ENCODE results near the gene CPVL. TPM values are rescaled to one million over a fixed set of nuclear protein-coding genes. Genes with fewer than 3 reads are reported as not detected.

The CPVL gene
- total RNA-seq, 1 experiment from 2014 or later, result 72.3 TPM

DNA sequence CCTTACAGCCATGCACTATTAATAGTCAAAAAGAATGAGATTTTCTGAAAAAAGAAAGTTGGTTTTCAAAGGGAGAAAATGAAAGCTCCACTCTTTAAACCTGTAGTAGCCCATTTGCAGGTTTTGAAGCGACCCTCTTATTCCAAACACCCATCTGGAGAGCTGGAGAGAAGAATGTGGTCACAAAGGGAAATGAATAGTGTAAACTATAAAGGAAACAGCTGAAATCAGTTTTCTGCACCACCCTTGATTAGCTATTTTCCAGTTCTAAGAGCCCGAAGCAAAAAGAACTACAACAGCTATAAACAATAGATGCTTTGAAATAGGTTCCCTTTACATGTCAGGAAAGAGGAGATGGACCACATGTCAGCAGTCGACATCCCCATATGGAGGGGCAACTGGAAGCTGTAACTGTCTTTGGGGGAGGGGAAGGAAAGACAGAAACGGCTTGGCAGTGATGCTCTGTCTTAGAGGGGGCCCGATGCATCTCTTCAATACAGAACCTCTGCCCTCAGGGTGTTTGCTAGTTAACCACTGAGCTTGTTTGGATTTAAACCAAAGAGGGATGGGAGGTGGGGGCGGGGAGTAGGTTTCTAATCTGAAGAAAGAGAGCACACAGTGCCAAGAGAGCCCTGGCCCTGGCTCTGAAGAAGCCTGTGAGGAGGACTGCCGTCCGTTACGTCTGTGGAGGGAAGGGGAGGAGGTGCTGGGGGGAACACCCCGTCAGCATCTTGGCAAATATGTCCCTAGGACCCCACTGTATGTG, 55.3 kb downstream of the CPVL start:
- TF ChIP-seq EZH2 (IDR thresholded peaks at IDR 0.05; ENCODE audit: borderline replicate concordance, low read depth, low read length, poor library complexity, severe bottlenecking), result no peak
- TF ChIP-seq, protein P1, sequence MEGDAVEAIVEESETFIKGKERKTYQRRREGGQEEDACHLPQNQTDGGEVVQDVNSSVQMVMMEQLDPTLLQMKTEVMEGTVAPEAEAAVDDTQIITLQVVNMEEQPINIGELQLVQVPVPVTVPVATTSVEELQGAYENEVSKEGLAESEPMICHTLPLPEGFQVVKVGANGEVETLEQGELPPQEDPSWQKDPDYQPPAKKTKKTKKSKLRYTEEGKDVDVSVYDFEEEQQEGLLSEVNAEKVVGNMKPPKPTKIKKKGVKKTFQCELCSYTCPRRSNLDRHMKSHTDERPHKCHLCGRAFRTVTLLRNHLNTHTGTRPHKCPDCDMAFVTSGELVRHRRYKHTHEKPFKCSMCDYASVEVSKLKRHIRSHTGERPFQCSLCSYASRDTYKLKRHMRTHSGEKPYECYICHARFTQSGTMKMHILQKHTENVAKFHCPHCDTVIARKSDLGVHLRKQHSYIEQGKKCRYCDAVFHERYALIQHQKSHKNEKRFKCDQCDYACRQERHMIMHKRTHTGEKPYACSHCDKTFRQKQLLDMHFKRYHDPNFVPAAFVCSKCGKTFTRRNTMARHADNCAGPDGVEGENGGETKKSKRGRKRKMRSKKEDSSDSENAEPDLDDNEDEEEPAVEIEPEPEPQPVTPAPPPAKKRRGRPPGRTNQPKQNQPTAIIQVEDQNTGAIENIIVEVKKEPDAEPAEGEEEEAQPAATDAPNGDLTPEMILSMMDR (conservative IDR thresholded peaks at IDR 0.05; ENCODE audit: low read depth, low read length), result no peak
- intact Hi-C loops (cut with micrococcal nuclease; ENCODE audit: unreplicated experiment), result no loop called here
- no TSS peak for BruUV-seq (replicated peaks)
- peak overlapping the region; percentile 1 for H3K27ac ChIP-seq (ENCODE audit: low read depth, low read length, poor library complexity, severe bottlenecking)
- ChIA-PET POLR2A (ENCODE audit: low non-redundant PET) (no interaction called here), CTCF (interaction anchor here (0.6 to 0.7 kb wide), 2 partner anchors 14 to 16 kb away, joined by 3 to 7 read pairs; no protein-coding TSS in a partner anchor)
- no peaks in the 10 kb centered on the region for H3K36me3 ChIP-seq (ENCODE audit: insufficient read depth, low read length, poor library complexity, severe bottlenecking)
- H3K9me3 ChIP-seq (ENCODE audit: low read depth, low read length, poor library complexity, severe bottlenecking), result no peaks in the 10 kb centered on the region
- no peak overlapping the region for H3K4me3 ChIP-seq (ENCODE audit: low read depth, low read length, poor library complexity, severe bottlenecking)
- H3K4me1 ChIP-seq (ENCODE audit: insufficient read depth, low read length, poor library complexity, severe bottlenecking), result peaks cover 19% of the 10 kb centered on the region
- no peaks in the 10 kb centered on the region for H3K27me3 ChIP-seq (replicated peaks; ENCODE audit: insufficient read depth, low read depth, low read length, poor library complexity)
- DNase-seq (ENCODE audit: low spot score), result no peak

DNA sequence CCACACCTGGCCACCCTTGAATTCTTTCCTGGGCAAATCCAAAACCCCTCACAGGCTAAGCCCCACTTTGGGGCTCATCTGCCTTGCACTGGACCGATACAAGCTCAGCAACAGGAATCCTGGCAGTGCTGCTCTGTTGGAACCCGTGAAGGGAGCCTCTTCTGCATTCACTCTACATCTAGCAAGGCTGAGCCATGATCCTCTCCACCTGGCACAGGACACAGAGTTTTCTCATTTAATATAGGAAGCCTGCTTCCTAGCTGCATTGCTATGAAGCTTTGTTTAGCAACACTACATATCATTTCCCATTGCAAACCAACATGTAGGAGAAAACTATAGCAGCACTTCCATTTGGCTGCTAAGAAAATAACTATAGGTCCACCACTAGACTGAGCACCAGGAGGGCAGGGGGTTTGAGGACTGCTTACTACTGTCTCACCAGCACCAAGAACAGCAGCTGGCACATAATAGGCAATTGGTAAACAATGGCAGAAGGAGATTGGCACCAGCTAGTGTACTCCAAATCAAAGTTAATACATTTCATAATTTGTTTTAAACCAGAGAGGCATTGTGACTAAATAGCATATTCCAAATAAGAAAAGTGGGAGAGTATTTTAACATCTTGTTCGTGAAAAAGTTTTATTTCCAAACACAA, 56.1 kb downstream of the CPVL start:
- Histone ChIP-seq H3K36me3 (ENCODE audit: insufficient read depth, low read length, poor library complexity, severe bottlenecking) (no peaks in the 10 kb centered on the region), H3K9me3 (ENCODE audit: low read depth, low read length, poor library complexity, severe bottlenecking) (no peaks in the 10 kb centered on the region), H3K27me3 (replicated peaks; ENCODE audit: insufficient read depth, low read depth, low read length, poor library complexity) (no peaks in the 10 kb centered on the region), H3K4me3 (ENCODE audit: low read depth, low read length, poor library complexity, severe bottlenecking) (no peak overlapping the region), H3K4me1 (ENCODE audit: insufficient read depth, low read length, poor library complexity, severe bottlenecking) (peaks cover 19% of the 10 kb centered on the region), H3K27ac (ENCODE audit: low read depth, low read length, poor library complexity, severe bottlenecking) (no peak overlapping the region)
- no peak for DNase-seq (ENCODE audit: low spot score)
- intact Hi-C loops (cut with micrococcal nuclease; ENCODE audit: unreplicated experiment), result no loop called here
- ChIA-PET CTCF (interaction anchor here (0.7 kb wide), 1 partner anchor 16 kb away, joined by 3 read pairs; no protein-coding TSS in a partner anchor), POLR2A (ENCODE audit: low non-redundant PET) (interaction anchor here (0.6 kb wide), 1 partner anchor 299 kb away, joined by 3 read pairs; no protein-coding TSS in a partner anchor)
- TF ChIP-seq, protein P1 (conservative IDR thresholded peaks at IDR 0.05; ENCODE audit: low read depth, low read length), result no peak
- no peak for TF ChIP-seq EZH2 (IDR thresholded peaks at IDR 0.05; ENCODE audit: borderline replicate concordance, low read depth, low read length, poor library complexity, severe bottlenecking)
- BruUV-seq (replicated peaks), result no TSS peak

DNA sequence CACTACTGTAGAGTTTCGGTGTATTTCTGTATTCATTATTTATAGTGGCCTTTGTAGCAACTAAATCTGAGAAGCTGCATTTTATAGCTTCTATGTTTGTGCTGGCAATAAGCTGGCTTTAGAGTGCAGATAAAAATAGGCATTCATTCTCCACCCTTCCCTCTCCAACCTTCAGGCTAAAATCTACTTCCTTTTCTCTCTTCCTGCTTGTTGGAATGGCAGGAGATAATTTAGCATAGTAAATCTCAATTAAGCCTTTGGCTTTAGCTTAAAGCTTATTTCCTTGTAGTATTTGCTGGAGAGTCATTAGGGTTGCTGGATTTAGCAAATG, 58.5 kb downstream of the CPVL start:
- ChIA-PET POLR2A (ENCODE audit: low non-redundant PET) (interaction anchor here (0.6 kb wide), 1 partner anchor 12 kb away, joined by 7 read pairs; no protein-coding TSS in a partner anchor), CTCF (no interaction called here)
- BruUV-seq (replicated peaks), result no TSS peak
- DNase-seq (ENCODE audit: low spot score), result no peak
- no peaks in the 10 kb centered on the region for H3K36me3 ChIP-seq (ENCODE audit: insufficient read depth, low read length, poor library complexity, severe bottlenecking)
- peak overlapping the region; percentile 33 for H3K27ac ChIP-seq (ENCODE audit: low read depth, low read length, poor library complexity, severe bottlenecking)
- H3K27me3 ChIP-seq (replicated peaks; ENCODE audit: insufficient read depth, low read depth, low read length, poor library complexity), result no peaks in the 10 kb centered on the region
- no peak for TF ChIP-seq EZH2 (IDR thresholded peaks at IDR 0.05; ENCODE audit: borderline replicate concordance, low read depth, low read length, poor library complexity, severe bottlenecking)
- TF ChIP-seq, protein P1 (conservative IDR thresholded peaks at IDR 0.05; ENCODE audit: low read depth, low read length), result no peak
- no peaks in the 10 kb centered on the region for H3K9me3 ChIP-seq (ENCODE audit: low read depth, low read length, poor library complexity, severe bottlenecking)
- peaks cover 19% of the 10 kb centered on the region for H3K4me1 ChIP-seq (ENCODE audit: insufficient read depth, low read length, poor library complexity, severe bottlenecking)
- intact Hi-C loops (cut with micrococcal nuclease; ENCODE audit: unreplicated experiment), result no loop called here
- H3K4me3 ChIP-seq (ENCODE audit: low read depth, low read length, poor library complexity, severe bottlenecking), result no peak overlapping the region
